Right lobe of liver (tissue), 4 donors: ENCODE results near the gene FAM135A.

ENCODE experiments used
- CTCF ChIP-seq, 4 donors: fragments of 200-600 bp in 3 of 4; fragments of 450-650 bp in 1 of 4; IDR thresholded peaks; one replicate each; pipeline versions ENCODE4 v1.5.1 to v1.8.0; 2016 to 2022; ENCODE audit warnings: antibody characterized with exemption in 4 of 4, mild to moderate bottlenecking in 2 of 4
- POLR2A ChIP-seq: fragments of 450-650 bp; IDR thresholded peaks from one replicate; pipeline ENCODE4 v1.6.1; 2017; ENCODE audit warnings: antibody characterized with exemption, mild to moderate bottlenecking
- donor health status: DM: no; HTN: no; CAD: no.
- donor health status: DM: no; HTN: no; CAD: no.
- donor health status: DM: no; HTN: yes; CAD: no.

DNA sequence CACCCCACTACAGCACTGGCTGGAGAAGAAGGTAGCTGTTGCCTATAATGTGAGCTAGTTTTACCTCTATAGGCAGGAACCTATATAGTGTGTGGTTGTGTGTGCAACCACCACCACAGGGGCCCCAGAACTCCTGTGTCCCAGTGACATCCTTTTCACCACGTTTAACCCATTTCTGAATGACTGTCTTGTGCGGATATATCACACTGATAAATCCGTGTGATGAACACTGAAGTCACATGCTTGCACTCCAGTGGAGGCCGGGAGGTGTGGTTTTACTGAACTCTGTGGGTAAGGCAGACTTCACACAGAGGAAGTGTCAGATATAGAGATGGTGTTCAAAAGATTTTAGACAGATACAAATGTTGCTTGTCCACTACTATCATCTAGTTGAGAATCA, 185.9 kb downstream of the FAM135A start:
- TF ChIP-seq CTCF (IDR thresholded peaks at IDR 0.05) (no peak), POLR2A (no peak)
